Diencephalon (tissue), 1 donor: ENCODE data around the gene CBY3. TPM values are rescaled to one million over a fixed set of nuclear protein-coding genes. Genes with fewer than 3 reads are reported as not detected.

ENCODE experiments used
- small RNA-seq: library from RNA; depleted of rRNA; stranded (forward); fragments of <200 nt; gene quantifications from one replicate; pipeline ENCODE3, GENCODE V24; 2014
- total RNA-seq: library from RNA; depleted of rRNA; stranded (reverse); fragments of >200 nt; gene quantifications from one replicate; pipeline ENCODE4 v1.2.3, GENCODE V29; 2014

Gene CBY3
- 0.46 TPM for total RNA-seq

DNA sequence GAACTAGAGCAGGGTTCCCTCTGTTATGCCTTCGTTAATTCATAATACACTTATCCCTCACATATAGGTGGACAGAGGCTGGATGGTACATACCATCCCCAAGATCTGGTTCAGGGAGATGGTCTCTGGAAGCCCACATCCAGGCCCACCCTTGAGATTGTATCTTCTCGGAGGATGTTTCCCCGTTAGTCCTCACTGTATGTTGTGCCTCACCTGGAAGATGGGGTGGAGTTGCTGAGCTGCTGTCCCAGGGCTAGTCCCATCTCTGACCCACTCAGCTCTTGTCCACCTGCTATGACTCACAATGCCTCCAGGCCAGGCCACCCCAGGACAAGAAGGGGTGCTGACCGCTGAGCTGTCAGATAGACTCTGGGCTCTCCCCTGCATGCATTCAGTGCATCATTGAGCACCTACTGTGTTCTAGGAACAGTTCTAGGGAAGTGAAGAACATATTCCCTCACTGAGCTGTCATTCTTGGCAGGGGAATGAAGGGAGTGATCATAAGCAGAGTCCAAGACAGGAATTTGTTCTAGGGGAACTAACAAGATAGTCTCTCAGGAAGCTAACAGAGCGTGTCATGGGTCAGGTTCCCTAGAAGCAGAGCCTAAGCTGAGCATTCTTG is at the start of gene CBY3:
TSS of gene CBY3 (minus strand) at position 255 of the 622 bp plus-strand sequence. CDS start at position 139, 116 bp downstream.

DNA sequence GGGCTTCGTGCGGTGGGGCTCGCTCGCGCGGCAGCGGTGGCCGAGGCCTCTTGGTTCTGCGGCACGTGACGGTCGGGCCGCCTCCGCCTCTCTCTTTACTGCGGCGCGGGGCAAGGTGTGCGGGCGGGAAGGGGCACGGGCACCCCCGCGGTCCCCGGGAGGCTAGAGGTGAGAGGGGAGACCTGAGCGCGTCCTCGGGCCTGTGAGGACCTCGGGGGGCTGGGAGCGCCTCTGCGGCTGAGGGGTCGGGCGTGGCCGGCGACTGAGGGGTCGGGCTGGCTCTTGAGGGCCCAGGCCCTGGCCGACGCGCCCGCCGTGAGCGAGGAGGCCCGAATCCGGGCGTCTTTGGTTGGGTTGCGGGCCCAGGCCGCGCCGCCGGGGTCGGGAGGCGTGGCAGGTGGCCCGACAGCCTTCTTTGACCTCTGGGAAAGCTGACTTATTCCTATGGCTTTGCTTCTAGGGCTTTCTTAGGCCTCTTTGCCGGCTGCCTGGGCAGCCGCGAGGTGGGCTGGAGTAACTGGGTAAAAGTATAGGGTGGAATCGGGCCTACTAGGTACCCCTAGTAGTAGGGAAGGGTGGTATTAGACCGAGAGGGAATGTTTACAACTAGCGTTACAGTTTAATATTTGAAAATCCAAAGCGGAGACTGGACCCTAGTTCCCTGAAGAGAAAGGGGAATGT is 18.2 kb upstream of the CBY3 start, which contains the start of gene CANX:
TSS of gene CANX (plus strand) at position 33 of the 681 bp plus-strand sequence. CDS start 6,715 bp downstream, outside the sequence.

Small RNA genes within 50 kb of the gene (small RNA-seq; reads per million reads assigned to genes)
- not detected for gene RF00017

Other genes with a start within 250 kb of the CBY3 start
- 31.1 TPM for gene RUFY1, start 130.5 kb downstream of the CBY3 start, total RNA-seq
- 668 TPM for gene HNRNPH1, start 57.4 kb downstream of the CBY3 start, total RNA-seq
- 474 TPM for gene CANX, start 17.9 kb upstream of the CBY3 start, total RNA-seq
- 9.9 TPM for gene MAML1, start 51.8 kb upstream of the CBY3 start, total RNA-seq
- gene LTC4S, start 113.0 kb upstream of the CBY3 start, total RNA-seq: 2.1 TPM
- gene MGAT4B, start 125.8 kb upstream of the CBY3 start, total RNA-seq: 89.7 TPM
- 63.9 TPM for gene SQSTM1, start 139.9 kb upstream of the CBY3 start, total RNA-seq
- gene MRNIP, start 177.8 kb upstream of the CBY3 start, total RNA-seq: 29.3 TPM
- 52.6 TPM for gene TBC1D9B, start 226.9 kb upstream of the CBY3 start, total RNA-seq